Parathyroid adenoma (tissue), 2 donors: ENCODE results near the gene NPAS2.

Source experiments
- H2AFZ ChIP-seq: fragments of 300-600 bp; sonication (generic); one replicate; pipeline ENCODE4 v1.7.0; 2017; ENCODE audit warnings: antibody characterized with exemption, mild to moderate bottlenecking
- H3K27ac ChIP-seq: fragments of 300-600 bp; sonication (generic); one replicate; pipeline ENCODE4 v1.7.0; 2017
- H3K27me3 ChIP-seq: fragments of 300-600 bp; sonication (generic); one replicate; pipeline ENCODE4 v1.7.0; 2017; ENCODE audit warnings: low read length; ENCODE audit not compliant: control insufficient read depth, insufficient read depth
- H3K36me3 ChIP-seq: fragments of 300-600 bp; sonication (generic); one replicate; pipeline ENCODE4 v1.7.0; 2017; ENCODE audit warnings: low read length; ENCODE audit not compliant: control insufficient read depth, insufficient read depth
- H3K4me1 ChIP-seq: fragments of 300-600 bp; sonication (generic); one replicate; pipeline ENCODE4 v1.7.0; 2017; ENCODE audit warnings: control low read depth
- H3K4me2 ChIP-seq: fragments of 300-600 bp; sonication (generic); one replicate; pipeline ENCODE4 v1.7.0; 2017; ENCODE audit warnings: low read length
- H3K4me3 ChIP-seq: fragments of 300-600 bp; sonication (generic); one replicate; pipeline ENCODE4 v1.7.0; 2017; ENCODE audit warnings: low read depth, low read length
- H3K79me2 ChIP-seq: fragments of 300-600 bp; sonication (generic); one replicate; pipeline ENCODE4 v1.7.0; 2017; ENCODE audit warnings: control low read depth
- H3K9ac ChIP-seq: fragments of 300-600 bp; sonication (generic); one replicate; pipeline ENCODE4 v1.7.0; 2017; ENCODE audit warnings: mild to moderate bottlenecking
- H3K9me3 ChIP-seq: fragments of 300-600 bp; sonication (generic); one replicate; pipeline ENCODE4 v1.7.0; 2017; ENCODE audit warnings: low read length; ENCODE audit not compliant: control insufficient read depth
- TF ChIP-seq, protein P1 (sequence below): fragments of 300-600 bp; sonication (generic); IDR thresholded peaks from one replicate; pipeline ENCODE4 v1.7.0; 2017; ENCODE audit warnings: antibody characterized with exemption, mild to moderate bottlenecking
- donor health status: primary hyperparathyroidism.

The NPAS2 gene

GRCh38 chr2:100995309-100996075 lies 175.6 kb downstream of the NPAS2 start:
- no peak overlapping the region for H3K9ac ChIP-seq
- no peaks in the 10 kb centered on the region for H3K27me3 ChIP-seq
- no peaks in the 10 kb centered on the region for H3K9me3 ChIP-seq
- no peak overlapping the region for H2AFZ ChIP-seq
- no peak overlapping the region for H3K4me2 ChIP-seq
- no peak overlapping the region for H3K4me3 ChIP-seq
- TF ChIP-seq, protein P1, sequence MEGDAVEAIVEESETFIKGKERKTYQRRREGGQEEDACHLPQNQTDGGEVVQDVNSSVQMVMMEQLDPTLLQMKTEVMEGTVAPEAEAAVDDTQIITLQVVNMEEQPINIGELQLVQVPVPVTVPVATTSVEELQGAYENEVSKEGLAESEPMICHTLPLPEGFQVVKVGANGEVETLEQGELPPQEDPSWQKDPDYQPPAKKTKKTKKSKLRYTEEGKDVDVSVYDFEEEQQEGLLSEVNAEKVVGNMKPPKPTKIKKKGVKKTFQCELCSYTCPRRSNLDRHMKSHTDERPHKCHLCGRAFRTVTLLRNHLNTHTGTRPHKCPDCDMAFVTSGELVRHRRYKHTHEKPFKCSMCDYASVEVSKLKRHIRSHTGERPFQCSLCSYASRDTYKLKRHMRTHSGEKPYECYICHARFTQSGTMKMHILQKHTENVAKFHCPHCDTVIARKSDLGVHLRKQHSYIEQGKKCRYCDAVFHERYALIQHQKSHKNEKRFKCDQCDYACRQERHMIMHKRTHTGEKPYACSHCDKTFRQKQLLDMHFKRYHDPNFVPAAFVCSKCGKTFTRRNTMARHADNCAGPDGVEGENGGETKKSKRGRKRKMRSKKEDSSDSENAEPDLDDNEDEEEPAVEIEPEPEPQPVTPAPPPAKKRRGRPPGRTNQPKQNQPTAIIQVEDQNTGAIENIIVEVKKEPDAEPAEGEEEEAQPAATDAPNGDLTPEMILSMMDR, result no peak
- no peaks in the 10 kb centered on the region for H3K79me2 ChIP-seq
- no peak overlapping the region for H3K27ac ChIP-seq
- H3K36me3 ChIP-seq, result no peaks in the 10 kb centered on the region
- no peaks in the 10 kb centered on the region for H3K4me1 ChIP-seq

DNA sequence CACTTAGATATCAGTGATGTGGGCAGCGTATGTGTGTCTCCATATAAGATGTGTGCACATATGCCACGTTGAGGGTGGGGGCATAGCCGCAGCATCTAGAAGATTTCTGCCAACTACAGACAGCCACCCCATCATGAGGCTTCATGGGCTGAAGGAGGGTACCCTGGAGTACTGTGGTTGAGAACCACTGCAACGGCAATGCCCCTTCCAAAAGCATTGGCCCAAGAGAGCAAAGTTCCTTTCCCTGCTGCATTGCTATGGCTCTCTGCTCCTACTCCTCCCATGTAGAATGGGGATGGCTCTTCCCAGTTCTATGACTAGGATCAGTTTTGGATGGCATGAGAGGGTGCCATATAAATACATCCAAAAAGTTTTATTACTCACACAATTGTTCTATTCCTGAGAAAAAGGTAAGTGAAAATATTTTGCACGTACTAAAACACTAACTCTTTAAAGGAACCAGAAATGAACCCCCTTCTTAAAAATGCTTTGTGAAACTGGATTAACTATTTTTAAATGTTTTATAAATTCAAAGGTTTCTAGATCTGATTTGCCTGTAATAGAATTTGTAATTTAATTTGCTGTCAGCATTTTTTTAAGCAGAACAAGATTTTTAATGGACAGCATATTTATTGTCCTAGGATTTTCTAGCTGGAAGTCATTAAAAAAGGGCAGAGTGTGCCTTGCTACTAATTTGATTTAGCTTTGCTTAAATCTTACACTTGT lies 177.7 kb downstream of the NPAS2 start:
- H3K4me1 ChIP-seq, result no peaks in the 10 kb centered on the region
- H2AFZ ChIP-seq, result no peak overlapping the region
- no peaks in the 10 kb centered on the region for H3K36me3 ChIP-seq
- no peak overlapping the region for H3K4me2 ChIP-seq
- H3K79me2 ChIP-seq, result no peaks in the 10 kb centered on the region
- H3K4me3 ChIP-seq, result no peak overlapping the region
- no peak overlapping the region for H3K27ac ChIP-seq
- H3K27me3 ChIP-seq, result no peaks in the 10 kb centered on the region
- H3K9ac ChIP-seq, result no peak overlapping the region
- TF ChIP-seq, protein P1, result no peak
- H3K9me3 ChIP-seq, result no peaks in the 10 kb centered on the region

DNA sequence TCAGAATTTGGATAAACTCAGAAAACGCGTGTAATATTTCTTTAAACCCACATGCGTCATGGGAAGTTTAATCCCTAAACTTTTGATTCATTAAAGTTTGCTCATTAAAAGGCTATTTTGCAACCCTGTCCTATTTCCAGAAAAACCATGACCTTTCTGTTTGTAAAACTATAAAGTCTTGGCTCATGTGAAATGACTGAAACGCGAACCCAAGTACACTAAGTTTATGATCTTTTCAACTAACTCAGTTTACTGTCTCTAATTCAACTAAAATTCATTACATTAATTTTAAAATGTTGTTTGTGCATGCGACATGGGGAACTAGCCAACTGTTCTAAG lies 178.3 kb downstream of the NPAS2 start:
- H3K9ac ChIP-seq, result no peak overlapping the region
- no peaks in the 10 kb centered on the region for H3K27me3 ChIP-seq
- TF ChIP-seq, protein P1, result no peak
- no peak overlapping the region for H3K4me3 ChIP-seq
- H3K79me2 ChIP-seq, result no peaks in the 10 kb centered on the region
- no peaks in the 10 kb centered on the region for H3K36me3 ChIP-seq
- no peak overlapping the region for H3K27ac ChIP-seq
- H3K9me3 ChIP-seq, result no peaks in the 10 kb centered on the region
- H2AFZ ChIP-seq, result no peak overlapping the region
- H3K4me1 ChIP-seq, result no peaks in the 10 kb centered on the region
- no peak overlapping the region for H3K4me2 ChIP-seq

GRCh38 chr2:100999995-101000394 lies 180.1 kb downstream of the NPAS2 start:
- H3K36me3 ChIP-seq, result no peaks in the 10 kb centered on the region
- no peaks in the 10 kb centered on the region for H3K79me2 ChIP-seq
- no peak overlapping the region for H3K4me3 ChIP-seq
- no peaks in the 10 kb centered on the region for H3K4me1 ChIP-seq
- no peaks in the 10 kb centered on the region for H3K27me3 ChIP-seq
- H2AFZ ChIP-seq, result peak overlapping the region; percentile 14
- no peak overlapping the region for H3K27ac ChIP-seq
- no peaks in the 10 kb centered on the region for H3K9me3 ChIP-seq
- H3K4me2 ChIP-seq, result no peak overlapping the region
- H3K9ac ChIP-seq, result no peak overlapping the region
- TF ChIP-seq, protein P1, result no peak
